ENCODE data around the gene TMCO4.
"Not testable (repeated sequence)": the region's sequence is repeated elsewhere in the genome, so short reads cannot be mapped to it uniquely, and the experiment has no call there.

Gene TMCO4

DNA sequence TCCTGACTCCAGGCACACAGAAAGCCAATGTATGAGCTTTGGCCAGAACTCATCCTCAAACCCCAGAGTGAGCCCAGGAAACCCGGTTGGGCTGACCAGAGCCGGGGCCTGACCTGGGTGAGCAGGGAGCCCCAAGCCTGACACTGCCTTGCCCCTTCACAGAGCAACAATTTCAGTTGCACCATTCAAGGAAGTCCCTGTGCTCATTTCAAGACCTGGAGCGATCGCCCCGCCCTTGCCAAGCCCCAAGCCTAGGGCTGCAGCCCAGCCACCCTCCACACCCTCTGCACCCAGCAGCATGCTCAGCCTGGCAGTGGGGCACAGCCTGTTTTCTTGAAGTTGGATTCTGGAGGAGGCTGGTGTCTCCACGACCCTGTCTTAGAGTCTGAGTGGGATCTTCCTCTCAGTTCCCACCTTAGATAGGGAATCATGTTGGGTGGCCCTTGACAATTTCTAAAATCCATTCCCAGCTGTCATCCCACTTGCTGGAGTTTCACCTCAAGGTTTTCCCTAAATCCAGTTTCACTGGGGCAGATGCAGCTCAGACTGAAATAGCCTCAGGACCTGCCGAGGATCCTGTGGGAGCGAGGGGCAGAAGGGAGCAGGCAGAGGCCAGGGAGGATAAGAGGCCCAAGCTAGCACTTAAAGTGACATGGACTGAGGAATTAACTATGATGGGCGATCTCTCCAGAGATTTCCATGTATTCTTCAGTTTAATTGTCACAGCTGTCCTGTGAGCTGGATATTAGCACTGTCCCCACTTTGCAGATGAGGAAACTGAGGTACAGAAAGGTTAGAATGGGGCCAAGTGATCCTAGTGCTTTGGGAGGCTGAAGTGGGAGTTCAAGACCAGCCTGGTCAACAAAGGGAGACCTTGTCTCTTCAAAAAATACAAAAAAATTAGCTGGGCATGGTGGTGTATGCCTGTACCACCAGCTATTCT, 153.1 kb downstream of the TMCO4 start:
- peak overlapping the region; percentile 81 for H3K27ac ChIP-seq
- no peak for DNase-seq (ENCODE audit: low read depth, low spot score)

DNA sequence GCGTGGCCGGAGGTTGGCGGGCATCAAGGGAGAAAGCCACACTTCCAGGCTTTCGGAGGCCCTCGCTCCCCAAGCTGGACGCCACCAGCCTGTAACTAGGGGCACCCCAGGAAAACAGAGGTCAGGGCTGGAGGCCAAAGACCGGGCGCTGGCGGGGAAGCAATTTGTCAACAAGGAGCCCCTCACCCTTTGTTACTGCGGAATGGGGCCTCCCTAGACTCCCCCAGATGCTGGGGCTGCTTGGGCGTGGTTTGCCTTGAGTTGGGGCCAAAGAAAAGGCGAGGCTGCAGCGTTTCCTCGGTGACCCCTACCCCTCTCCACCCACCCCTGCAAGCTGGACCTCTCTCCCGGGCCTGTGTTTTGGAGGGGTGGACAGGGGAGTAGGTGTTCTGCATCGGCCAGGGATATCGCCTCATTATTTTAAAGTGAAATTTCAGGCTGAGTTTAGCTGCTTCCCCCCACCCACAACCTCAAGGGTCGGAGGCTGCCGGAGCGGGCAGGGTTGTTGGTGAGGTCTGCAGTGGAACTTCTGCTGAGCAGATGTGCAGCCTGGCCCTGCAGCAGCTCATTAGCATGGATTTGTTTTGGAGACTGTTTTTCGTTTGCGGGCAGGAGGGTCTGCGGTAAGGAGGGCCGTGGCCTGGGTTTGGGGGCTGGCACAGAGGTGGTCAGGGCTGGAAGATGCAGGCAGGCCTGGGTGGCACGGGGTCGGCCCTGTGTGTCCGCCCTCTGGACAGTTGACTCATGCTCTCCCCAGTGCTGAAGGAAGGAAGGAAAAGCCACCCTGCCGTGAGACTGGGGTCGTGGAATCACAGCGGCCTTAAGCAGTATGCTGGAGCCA, 154.1 kb downstream of the TMCO4 start:
- DNase-seq (ENCODE audit: low read depth, low spot score), result no peak
- H3K27ac ChIP-seq, result peak overlapping the region; percentile 81

DNA sequence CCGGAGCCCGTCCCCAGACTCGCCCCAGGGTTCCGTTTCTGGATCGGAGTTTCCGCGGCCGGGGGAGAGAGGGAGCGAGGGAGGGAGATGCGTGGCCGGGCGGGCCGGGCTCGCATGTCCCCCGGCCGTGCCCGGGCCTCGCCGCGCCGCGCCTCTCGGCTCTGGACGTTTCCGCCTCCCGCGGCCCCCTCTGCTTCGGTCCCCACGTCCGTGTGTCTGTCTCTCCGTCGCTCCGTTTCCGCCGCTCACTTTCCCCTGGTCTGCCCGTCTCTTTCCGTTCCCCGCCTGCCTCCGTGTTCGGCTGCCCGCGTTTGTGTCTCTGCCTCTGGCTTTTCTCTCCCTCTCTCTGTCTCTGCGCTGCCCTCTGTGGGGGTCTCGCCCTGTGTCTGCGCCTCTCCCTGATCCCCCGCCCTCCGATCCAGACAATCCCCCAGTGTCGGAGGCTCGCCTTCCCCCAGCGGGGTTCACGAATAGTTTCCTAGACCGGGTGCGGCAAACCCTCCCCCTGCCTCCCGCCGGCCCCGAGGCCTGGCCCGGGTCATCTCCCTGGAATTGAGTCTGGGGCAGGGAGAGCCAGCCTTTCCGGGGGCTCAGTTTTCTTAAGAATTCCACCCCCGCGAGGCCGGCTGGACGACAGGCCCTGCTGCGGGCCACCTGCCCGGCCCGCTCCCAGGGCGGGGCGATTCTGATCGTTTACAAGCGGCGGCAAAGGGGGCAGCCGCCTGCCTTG, 154.9 kb downstream of the TMCO4 start:
- no peak for DNase-seq (ENCODE audit: low read depth, low spot score)

DNA sequence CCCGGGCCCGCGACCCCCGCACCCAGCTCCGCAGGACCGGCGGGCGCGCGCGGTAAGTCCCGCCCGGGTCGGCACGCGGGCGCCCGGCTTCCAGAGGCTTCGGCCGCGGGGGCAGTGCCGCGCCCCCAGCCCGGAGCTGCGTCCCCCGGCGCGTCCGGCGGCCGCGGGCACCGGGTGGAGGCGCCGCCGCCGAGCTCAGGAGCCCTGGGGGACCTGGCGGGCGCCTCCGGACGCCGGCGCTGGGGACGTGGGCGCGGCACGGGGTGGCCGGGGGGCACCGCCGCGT, 155.4 kb downstream of the TMCO4 start:
- H3K27ac ChIP-seq, result peak overlapping the region; percentile 81
- no peak for DNase-seq (ENCODE audit: low read depth, low spot score)

More for the DNA sequence above, 154.9 kb downstream of the TMCO4 start:
- H3K27ac ChIP-seq, result peak overlapping the region; percentile 81

DNA sequence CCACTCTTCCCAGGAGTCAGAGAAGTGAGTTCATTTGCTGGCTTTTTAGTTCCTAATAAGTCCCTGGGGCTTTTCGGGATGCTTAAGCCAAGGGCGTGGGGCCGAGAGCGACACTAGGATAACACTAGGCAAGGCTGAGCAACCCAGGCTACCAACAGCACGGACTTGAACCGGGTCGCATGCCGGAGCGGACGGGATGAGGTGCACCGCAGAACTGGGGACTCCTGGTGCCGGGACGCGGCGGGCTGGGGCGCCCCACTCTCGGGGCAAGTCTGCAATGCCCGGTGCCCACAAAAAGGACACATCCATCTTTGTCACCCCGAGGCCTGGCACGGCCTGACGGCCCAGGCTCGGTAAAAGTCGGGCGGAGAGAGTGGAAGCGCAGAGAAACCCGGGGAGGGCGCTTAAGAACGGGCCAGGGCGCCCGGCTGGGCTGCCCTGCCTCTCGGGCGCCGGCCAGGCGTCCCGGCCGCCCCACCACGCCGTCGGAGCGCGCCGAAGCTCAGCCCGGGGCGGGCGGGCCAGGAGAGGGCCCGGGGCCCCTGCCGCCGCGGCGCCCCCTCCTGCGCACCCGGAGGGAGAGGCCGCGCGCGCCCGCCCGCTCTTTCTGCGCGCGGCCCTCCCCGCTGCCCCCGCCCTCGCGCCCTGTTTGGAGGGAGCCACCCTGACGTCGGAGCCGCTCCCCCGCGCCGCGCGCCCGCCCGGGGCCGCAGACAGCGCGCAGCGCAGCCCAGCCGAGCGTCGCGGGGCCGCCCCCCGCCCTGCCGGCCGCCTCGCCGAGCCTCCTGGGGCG, 155.9 kb downstream of the TMCO4 start, which contains the start of gene NBL1:
Gene NBL1 (plus strand): TSS at position 710 of the 793 bp plus-strand sequence. CDS start 10,720 bp downstream, outside the sequence.
- DNase-seq (ENCODE audit: low read depth, low spot score), result no peak
- H3K27ac ChIP-seq, result peak within 1 kb of the TSS; percentile 81

DNA sequence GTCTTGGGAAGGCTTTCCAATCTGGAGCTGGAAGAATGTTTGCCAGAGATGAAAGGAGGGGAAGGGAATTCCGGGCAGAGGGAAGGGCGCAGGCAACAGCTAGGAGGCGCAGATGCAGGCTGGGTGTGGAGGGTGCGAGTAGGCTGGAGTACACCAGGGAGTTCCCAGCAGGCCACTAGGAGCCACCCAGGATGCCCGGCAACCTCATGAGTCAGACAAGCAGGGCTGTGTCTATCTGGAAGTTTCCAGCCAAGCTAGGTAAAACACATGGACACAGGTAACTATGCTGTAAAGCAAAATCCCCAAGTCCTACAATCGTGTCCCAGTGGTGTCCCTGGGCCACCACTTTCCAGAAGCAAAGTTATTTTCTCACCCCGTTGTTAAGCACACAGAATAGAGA, 156.6 kb downstream of the TMCO4 start:
- peak; percentile 55 for DNase-seq (ENCODE audit: low read depth, low spot score)
- H3K27ac ChIP-seq, result peak overlapping the region; percentile 81

DNA sequence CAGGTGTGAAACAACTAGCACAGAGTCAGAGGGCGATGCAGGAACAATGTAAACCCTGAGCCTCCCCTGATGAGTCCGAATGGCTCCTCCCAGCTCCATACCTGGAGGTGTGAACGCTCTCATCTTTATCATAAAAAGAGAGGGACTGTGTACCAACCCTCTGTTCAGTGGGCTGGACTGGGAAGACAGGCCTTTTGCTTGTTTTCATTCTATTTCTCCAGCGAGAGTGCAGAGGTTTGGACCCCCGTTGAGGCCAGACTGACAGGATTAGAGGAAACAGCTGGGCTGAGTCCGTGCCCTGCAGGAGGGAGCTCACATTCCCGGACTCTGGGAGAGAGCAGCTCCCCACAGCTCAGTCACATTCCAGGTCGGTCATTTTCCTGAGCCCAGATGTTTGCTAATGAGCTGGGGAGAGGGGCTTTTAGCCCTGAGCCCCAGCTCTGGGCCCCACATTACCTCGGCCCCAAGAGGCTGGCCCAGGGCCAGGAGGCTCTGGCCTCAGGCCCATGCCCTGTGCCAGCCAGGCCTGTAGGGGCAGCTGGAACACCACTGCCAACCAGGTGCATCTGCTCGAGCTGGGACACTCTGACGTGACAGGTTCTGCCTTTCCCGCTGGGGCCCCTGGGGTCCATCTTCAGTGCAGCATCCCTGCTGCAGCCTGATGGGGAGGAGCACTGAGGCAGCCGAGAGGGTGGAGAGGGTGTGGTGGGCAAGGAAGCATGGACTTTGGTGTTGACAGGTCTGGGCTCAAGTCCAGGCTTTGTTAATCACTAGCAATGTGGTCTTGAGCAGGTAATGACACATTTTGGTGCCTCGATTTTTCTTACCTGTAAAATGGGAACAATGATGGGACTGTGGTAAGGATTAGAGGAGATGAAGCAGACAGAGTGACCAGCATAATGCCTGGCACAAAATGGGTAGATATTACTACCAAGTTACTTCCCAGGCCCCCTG, 159.1 kb downstream of the TMCO4 start:
- peak overlapping the region; percentile 68 for H3K27ac ChIP-seq
- DNase-seq (ENCODE audit: low read depth, low spot score), result peak; percentile 64

DNA sequence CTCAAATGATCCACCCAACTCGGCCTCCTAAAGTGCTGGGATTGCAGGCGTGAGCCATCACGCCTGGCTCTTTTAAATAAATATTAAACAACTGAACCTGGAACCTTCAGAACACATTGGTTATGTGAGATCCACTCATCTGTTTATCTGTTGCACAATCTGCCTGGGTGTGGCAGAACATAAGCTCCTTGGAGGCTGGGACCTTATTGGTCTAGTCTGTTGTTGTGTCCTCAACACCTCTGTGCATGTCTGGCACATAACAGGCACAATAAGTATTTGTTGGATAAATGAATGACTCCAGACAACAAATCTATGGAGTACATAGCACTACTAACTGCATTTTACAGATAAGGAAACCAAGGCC, 159.7 kb downstream of the TMCO4 start:
- peak overlapping the region; percentile 68 for H3K27ac ChIP-seq
- peak; percentile 70 for DNase-seq (ENCODE audit: low read depth, low spot score)

DNA sequence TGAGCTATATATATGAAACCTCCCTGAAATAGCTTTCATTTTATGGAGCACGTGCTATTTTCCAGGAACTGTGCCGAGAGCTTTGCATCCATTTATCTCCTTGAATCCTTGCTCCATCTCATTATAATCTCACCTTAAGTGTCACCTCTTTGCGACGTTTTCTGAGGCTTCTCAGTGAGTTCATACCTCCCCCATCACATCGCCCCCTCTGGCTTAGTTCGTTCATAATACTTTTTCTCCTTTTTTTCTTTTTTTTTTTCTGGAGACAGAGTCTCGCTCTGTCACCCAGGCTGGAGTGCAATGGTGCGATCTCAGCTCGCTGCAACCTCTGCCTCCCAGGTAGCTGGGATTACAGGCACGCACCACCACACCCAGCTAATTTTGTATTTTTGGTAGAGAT, 160.5 kb downstream of the TMCO4 start:
- not testable (repeated sequence) for DNase-seq (ENCODE audit: low read depth, low spot score)
- H3K27ac ChIP-seq, result peak overlapping the region; percentile 68

DNA sequence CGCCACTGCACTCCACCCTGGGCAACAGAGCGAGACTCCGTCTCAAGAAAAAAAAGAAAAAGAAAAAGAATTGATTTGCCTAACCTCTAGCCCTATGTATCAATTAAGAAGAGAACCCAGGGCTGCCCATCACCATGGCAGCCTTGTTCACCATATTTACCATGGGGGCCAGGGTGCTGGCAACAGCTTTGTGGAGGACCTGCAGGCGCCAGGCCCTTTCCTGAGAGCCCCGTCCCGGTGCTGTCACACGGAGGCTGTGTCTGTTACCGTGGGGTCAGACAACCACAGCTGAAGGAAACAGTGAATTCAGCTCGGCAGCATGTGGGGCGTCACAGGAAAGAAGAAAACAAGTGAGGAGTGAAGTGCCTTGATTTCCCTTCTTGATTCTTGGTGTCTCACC, 162.1 kb downstream of the TMCO4 start:
- no peak for DNase-seq (ENCODE audit: low read depth, low spot score)
- no peak overlapping the region for H3K27ac ChIP-seq

DNA sequence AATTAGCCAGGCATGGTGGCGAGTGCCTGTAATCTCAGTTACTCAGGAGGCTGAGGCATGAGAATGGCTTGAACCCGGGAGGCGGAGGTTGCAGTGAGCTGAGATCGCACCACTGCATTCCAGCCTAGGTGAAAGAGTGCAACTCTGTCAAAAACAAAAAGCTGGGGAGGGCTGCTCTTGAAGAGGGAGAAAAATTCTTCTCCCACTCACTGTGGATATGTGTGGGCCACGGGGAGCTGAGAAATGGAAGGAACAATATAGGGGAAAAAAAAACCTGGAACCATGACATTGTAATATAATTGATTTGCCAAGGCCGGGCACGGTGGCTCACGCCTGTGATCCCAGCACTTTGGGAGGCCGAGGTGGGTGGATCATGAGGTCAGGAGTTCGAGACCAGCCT, 163.0 kb downstream of the TMCO4 start:
- not testable (repeated sequence) for DNase-seq (ENCODE audit: low read depth, low spot score); H3K27ac ChIP-seq

DNA sequence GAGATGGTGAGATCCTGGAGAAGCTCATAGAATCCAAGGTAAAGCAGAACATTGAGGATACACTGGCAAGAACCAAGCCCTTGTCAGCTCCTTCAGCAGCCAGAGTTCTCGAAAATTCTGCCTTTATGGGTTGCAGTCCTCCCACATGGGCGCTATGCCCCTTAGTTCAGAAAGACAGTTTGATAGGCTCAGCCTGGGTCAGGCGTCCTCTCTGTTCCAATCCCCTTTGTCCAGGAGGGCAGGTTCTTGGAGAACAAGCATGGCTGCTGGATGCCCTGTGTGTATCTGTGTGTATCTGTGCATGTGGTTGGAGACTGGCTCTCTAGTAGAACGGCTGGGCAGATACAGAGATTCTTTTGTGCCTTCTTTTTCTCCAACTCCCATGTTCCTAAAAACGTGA, 163.7 kb downstream of the TMCO4 start:
- H3K27ac ChIP-seq, result no peak overlapping the region

DNA sequence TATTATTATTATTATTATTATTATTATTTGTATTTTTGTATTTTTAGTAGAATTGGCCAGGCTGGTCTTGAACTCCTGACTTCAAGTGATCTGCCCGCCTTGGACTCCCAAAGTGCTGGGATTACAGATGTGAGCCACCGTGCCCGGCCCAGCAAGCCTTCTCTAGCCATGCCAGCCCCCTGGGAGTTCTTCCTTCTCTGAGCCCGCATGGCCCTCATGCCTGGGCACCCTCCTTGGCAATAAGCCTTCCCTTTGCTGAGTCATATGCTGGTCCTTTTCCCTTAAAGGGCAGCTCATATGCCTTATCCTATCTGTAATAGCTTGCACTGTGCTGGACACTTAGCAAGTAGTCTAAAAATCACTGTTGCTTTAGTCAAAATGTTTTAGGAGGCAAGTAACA, 164.1 kb downstream of the TMCO4 start:
- no peak for DNase-seq (ENCODE audit: low read depth, low spot score)
- no peak overlapping the region for H3K27ac ChIP-seq

More for the DNA sequence above, 163.7 kb downstream of the TMCO4 start:
- DNase-seq (ENCODE audit: low read depth, low spot score), result no peak

DNA sequence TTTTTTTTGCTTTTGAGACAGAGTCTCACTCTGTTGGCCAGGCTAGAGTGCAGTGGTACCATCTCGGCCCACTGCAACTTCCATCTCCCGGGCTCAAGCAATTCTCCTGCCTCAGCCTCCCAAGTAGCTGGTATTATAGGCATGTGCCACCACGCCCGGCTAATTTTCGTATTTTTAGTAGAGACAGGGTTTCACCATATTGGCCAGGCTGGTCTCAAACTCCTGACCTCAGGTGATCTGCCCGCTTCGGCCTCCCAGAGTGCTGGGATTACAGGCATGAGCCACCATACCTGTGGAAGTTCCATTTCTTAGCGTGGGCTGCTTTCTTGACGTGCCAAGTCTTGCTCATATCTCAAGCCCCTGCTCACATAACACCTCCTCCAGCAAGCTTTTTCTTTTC, 164.7 kb downstream of the TMCO4 start:
- not testable (repeated sequence) for DNase-seq (ENCODE audit: low read depth, low spot score); H3K27ac ChIP-seq

DNA sequence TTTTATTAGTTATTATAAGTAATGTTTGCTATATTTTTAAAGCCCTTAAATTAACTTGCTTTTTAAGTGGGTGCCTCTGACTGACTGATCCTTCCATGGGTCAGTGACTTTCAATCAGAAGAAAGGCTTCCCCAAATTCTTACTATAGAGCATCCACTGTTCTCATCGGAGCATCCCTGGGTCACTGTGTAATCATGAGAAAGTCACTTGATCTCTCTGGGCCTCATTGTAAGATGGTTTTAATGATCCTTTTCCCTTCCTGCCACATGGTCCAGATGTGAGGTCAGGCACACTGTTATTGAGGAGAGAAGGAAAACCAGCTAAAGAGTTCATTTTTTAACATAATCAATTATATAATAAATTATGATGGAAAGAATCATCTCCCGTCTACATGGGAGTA, 166.6 kb downstream of the TMCO4 start:
- no peak overlapping the region for H3K27ac ChIP-seq
- DNase-seq (ENCODE audit: low read depth, low spot score), result no peak
